ENCODE data around the gene RPA4. TPM values are rescaled to one million over a fixed set of nuclear protein-coding genes. Genes with fewer than 3 reads are reported as not detected.

Gene RPA4
- total RNA-seq, 2 donors from 2014 or later: 1.0 to 1.5 TPM

- Histone ChIP-seq H3K4me3 (no peak overlapping the region), H3K9ac (ENCODE audit: low read depth in 2 of 2, low read length in 2 of 2) (no peak overlapping the region), H3K27ac (no peak overlapping the region), H3K4me1 (no peaks in the 10 kb centered on the region), H3K9me3 (no peaks in the 10 kb centered on the region), H3K27me3 (no peaks in the 10 kb centered on the region), H3K36me3 (no peaks in the 10 kb centered on the region)
- intact Hi-C loops (cut with DNase I): no loop called here
- DNase-seq: no peak
- TF ChIP-seq CTCF (IDR thresholded peaks at IDR 0.05): no peak
Observed at GRCh38 chrX:96918864-96919263, 35.2 kb downstream of the RPA4 start.

GRCh38 chrX:96919672-96920071, 36.0 kb downstream of the RPA4 start:
- no peak overlapping the region for H3K9ac ChIP-seq (ENCODE audit: low read depth in 2 of 2, low read length in 2 of 2)
- intact Hi-C loops (cut with DNase I): no loop called here
- TF ChIP-seq CTCF (IDR thresholded peaks at IDR 0.05): no peak

GRCh38 chrX:96924581-96924980, 40.9 kb downstream of the RPA4 start:
- no peak overlapping the region for H3K4me3 ChIP-seq
- intact Hi-C loops (cut with DNase I): no loop called here
- no peaks in the 10 kb centered on the region for H3K4me1 ChIP-seq
- H3K9me3 ChIP-seq: no peaks in the 10 kb centered on the region
- no peaks in the 10 kb centered on the region for H3K36me3 ChIP-seq
- TF ChIP-seq CTCF (IDR thresholded peaks at IDR 0.05): no peak
- H3K27me3 ChIP-seq: no peaks in the 10 kb centered on the region
- no peak overlapping the region for H3K9ac ChIP-seq (ENCODE audit: low read depth in 2 of 2, low read length in 2 of 2)
- H3K27ac ChIP-seq: no peak overlapping the region
- DNase-seq: no peak

More at GRCh38 chrX:96919672-96920071, 36.0 kb downstream of the RPA4 start:
- H3K36me3 ChIP-seq: no peaks in the 10 kb centered on the region
- H3K4me1 ChIP-seq: no peaks in the 10 kb centered on the region
- H3K27me3 ChIP-seq: no peaks in the 10 kb centered on the region
- H3K9me3 ChIP-seq: no peaks in the 10 kb centered on the region
- H3K27ac ChIP-seq: no peak overlapping the region
- no peak for DNase-seq
- no peak overlapping the region for H3K4me3 ChIP-seq

- H3K9ac ChIP-seq (ENCODE audit: low read depth in 2 of 2, low read length in 2 of 2): no peak overlapping the region
- TF ChIP-seq CTCF (IDR thresholded peaks at IDR 0.05): no peak
- no peak overlapping the region for H3K4me3 ChIP-seq
- no peak for DNase-seq
- no peaks in the 10 kb centered on the region for H3K27me3 ChIP-seq
- intact Hi-C loops (cut with DNase I): no loop called here
- no peaks in the 10 kb centered on the region for H3K4me1 ChIP-seq
- H3K36me3 ChIP-seq: no peaks in the 10 kb centered on the region
- no peaks in the 10 kb centered on the region for H3K9me3 ChIP-seq
- H3K27ac ChIP-seq: no peak overlapping the region
Observed at GRCh38 chrX:96929036-96929435, 45.3 kb downstream of the RPA4 start.

Other genes starting within 250 kb of the RPA4 start
- gene DIAPH2, start 199.1 kb upstream of the RPA4 start, total RNA-seq: 10 to 100 TPM; 19.1 to 31.9 TPM

All from colonic mucosa (tissue), 4 donors.